Measurements from ENCODE around the gene SYTL3. TPM values are rescaled to one million over a fixed set of nuclear protein-coding genes. Genes with fewer than 3 reads are reported as not detected.

Gene SYTL3
- total and polyA plus RNA-seq, 10 of the 15 experiments (the other 5 are each of a cell fraction or from before 2014, with no cell fraction given) = 3.3 to 12.1 (median 6.9) TPM

DNA sequence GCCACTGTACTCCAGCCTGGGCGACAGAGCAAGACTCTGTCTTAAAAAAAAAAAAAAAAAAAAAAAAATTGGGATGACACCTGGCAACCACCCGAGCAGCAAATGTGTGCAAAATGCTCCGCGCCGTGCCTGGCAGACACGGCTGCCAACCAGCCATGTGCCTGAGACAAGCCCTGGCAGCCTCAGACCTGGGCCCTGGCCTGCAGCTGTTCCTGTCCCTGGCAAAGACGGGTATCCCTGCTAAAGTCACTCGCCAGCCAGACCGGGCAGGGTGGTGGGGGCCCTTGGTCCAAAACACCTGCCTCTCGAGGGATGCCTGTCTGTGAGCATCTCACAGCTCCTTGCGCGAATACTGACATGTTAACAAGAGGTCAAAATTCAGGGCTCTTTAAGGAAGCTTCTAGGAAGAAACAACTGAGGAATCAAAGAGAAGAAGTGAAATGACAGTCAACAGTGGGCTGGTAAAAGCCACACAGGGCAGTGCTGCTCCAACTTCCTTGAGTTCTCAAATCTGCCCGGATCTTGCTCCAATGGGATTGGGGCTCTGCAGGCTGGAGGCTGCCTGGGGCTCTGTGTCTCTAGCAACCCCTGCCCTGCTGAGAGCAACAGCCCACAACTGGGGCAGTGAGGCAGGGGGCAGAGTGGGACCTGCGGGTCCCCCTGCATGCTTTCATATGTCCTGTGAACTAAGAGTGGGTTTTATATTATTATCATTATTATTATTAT lies 53.4 kb downstream of the SYTL3 start (continued):
- TF ChIP-seq, protein P1, sequence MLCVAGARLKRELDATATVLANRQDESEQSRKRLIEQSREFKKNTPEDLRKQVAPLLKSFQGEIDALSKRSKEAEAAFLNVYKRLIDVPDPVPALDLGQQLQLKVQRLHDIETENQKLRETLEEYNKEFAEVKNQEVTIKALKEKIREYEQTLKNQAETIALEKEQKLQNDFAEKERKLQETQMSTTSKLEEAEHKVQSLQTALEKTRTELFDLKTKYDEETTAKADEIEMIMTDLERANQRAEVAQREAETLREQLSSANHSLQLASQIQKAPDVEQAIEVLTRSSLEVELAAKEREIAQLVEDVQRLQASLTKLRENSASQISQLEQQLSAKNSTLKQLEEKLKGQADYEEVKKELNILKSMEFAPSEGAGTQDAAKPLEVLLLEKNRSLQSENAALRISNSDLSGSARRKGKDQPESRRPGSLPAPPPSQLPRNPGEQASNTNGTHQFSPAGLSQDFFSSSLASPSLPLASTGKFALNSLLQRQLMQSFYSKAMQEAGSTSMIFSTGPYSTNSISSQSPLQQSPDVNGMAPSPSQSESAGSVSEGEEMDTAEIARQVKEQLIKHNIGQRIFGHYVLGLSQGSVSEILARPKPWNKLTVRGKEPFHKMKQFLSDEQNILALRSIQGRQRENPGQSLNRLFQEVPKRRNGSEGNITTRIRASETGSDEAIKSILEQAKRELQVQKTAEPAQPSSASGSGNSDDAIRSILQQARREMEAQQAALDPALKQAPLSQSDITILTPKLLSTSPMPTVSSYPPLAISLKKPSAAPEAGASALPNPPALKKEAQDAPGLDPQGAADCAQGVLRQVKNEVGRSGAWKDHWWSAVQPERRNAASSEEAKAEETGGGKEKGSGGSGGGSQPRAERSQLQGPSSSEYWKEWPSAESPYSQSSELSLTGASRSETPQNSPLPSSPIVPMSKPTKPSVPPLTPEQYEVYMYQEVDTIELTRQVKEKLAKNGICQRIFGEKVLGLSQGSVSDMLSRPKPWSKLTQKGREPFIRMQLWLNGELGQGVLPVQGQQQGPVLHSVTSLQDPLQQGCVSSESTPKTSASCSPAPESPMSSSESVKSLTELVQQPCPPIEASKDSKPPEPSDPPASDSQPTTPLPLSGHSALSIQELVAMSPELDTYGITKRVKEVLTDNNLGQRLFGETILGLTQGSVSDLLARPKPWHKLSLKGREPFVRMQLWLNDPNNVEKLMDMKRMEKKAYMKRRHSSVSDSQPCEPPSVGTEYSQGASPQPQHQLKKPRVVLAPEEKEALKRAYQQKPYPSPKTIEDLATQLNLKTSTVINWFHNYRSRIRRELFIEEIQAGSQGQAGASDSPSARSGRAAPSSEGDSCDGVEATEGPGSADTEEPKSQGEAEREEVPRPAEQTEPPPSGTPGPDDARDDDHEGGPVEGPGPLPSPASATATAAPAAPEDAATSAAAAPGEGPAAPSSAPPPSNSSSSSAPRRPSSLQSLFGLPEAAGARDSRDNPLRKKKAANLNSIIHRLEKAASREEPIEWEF (IDR thresholded peaks at IDR 0.05; ENCODE audit: insufficient replicate concordance, low read depth, low read length) = no peak
- TF ChIP-seq, protein P2, sequence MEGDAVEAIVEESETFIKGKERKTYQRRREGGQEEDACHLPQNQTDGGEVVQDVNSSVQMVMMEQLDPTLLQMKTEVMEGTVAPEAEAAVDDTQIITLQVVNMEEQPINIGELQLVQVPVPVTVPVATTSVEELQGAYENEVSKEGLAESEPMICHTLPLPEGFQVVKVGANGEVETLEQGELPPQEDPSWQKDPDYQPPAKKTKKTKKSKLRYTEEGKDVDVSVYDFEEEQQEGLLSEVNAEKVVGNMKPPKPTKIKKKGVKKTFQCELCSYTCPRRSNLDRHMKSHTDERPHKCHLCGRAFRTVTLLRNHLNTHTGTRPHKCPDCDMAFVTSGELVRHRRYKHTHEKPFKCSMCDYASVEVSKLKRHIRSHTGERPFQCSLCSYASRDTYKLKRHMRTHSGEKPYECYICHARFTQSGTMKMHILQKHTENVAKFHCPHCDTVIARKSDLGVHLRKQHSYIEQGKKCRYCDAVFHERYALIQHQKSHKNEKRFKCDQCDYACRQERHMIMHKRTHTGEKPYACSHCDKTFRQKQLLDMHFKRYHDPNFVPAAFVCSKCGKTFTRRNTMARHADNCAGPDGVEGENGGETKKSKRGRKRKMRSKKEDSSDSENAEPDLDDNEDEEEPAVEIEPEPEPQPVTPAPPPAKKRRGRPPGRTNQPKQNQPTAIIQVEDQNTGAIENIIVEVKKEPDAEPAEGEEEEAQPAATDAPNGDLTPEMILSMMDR (IDR thresholded peaks at IDR 0.05 in 2 of 3, conservative IDR thresholded peaks at IDR 0.05 in 1 of 3; ENCODE audit: control insufficient read depth in 2 of 3, extremely low read depth in 1 of 3, insufficient read depth in 1 of 3, low read depth in 3 of 3, low read length in 3 of 3) = no peak
- TF ChIP-seq NFIC (IDR thresholded peaks at IDR 0.05; ENCODE audit: low read depth, low read length) (no peak), ZNF207 (IDR thresholded peaks at IDR 0.05; ENCODE audit: borderline replicate concordance) (no peak), PAX5 (IDR thresholded peaks at IDR 0.05; ENCODE audit: borderline replicate concordance, low read depth, low read length) (no peak), YY1 (IDR thresholded peaks at IDR 0.05; ENCODE audit: low read depth, low read length) (no peak), TARDBP (IDR thresholded peaks at IDR 0.05; ENCODE audit: borderline replicate concordance) (no peak), KAT2A (conservative IDR thresholded peaks at IDR 0.05; ENCODE audit: control insufficient read depth, low read depth, low read length) (no peak), TCF7 (IDR thresholded peaks at IDR 0.05; ENCODE audit: borderline replicate concordance) (no peak), ZSCAN29 (IDR thresholded peaks at IDR 0.05) (no peak), EGR1 (IDR thresholded peaks at IDR 0.05; ENCODE audit: borderline replicate concordance in 1 of 2, low read depth in 2 of 2, low read length in 2 of 2) (no peak), YBX1 (IDR thresholded peaks at IDR 0.05) (no peak), BCL11A (IDR thresholded peaks at IDR 0.05; ENCODE audit: low read depth, low read length) (no peak)
- TF ChIP-seq, protein P3, sequence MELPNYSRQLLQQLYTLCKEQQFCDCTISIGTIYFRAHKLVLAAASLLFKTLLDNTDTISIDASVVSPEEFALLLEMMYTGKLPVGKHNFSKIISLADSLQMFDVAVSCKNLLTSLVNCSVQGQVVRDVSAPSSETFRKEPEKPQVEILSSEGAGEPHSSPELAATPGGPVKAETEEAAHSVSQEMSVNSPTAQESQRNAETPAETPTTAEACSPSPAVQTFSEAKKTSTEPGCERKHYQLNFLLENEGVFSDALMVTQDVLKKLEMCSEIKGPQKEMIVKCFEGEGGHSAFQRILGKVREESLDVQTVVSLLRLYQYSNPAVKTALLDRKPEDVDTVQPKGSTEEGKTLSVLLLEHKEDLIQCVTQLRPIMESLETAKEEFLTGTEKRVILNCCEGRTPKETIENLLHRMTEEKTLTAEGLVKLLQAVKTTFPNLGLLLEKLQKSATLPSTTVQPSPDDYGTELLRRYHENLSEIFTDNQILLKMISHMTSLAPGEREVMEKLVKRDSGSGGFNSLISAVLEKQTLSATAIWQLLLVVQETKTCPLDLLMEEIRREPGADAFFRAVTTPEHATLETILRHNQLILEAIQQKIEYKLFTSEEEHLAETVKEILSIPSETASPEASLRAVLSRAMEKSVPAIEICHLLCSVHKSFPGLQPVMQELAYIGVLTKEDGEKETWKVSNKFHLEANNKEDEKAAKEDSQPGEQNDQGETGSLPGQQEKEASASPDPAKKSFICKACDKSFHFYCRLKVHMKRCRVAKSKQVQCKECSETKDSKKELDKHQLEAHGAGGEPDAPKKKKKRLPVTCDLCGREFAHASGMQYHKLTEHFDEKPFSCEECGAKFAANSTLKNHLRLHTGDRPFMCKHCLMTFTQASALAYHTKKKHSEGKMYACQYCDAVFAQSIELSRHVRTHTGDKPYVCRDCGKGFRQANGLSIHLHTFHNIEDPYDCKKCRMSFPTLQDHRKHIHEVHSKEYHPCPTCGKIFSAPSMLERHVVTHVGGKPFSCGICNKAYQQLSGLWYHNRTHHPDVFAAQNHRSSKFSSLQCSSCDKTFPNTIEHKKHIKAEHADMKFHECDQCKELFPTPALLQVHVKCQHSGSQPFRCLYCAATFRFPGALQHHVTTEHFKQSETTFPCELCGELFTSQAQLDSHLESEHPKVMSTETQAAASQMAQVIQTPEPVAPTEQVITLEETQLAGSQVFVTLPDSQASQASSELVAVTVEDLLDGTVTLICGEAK (IDR thresholded peaks at IDR 0.05; ENCODE audit: borderline replicate concordance) = no peak

All from GM12878 (cell line).